Measurements from ENCODE around the gene SPINT2.
"Not testable (repeated sequence)": the region's sequence is repeated elsewhere in the genome, so short reads cannot be mapped to it uniquely, and the experiment has no call there.

SPINT2 gene

GRCh38 chr19:38324431-38324830 lies 60.1 kb downstream of the SPINT2 start:
- DNase-seq: no peak

- no peak for DNase-seq
Observed at GRCh38 chr19:38326591-38326990, 62.2 kb downstream of the SPINT2 start.

GRCh38 chr19:38329651-38330050 lies 65.3 kb downstream of the SPINT2 start:
- no peak for DNase-seq

GRCh38 chr19:38331728-38332127 lies 67.4 kb downstream of the SPINT2 start:
- no peak for DNase-seq

DNA sequence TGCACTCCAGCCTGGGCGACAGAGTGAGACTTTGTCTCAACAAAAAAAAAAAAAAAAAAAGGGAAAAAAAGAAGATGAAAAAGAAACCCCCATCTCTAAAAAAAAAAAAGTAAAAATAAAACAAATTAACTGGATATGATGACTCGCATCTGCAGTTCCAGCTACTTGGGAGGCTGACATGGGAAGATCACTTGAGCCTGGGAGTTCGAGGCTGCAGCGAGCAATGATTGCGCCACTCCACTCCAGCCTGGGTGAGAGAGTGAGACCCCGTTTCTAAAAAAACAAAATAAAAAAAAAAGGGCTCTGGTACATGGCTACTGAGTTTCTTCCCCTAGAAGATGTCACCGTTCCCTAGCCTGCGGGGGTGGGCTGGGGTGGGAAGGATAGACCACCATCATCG lies 68.9 kb downstream of the SPINT2 start:
- no peak for DNase-seq

- peak; percentile 99 for DNase-seq
Observed at GRCh38 chr19:38335949-38336637, 71.7 kb downstream of the SPINT2 start.

DNA sequence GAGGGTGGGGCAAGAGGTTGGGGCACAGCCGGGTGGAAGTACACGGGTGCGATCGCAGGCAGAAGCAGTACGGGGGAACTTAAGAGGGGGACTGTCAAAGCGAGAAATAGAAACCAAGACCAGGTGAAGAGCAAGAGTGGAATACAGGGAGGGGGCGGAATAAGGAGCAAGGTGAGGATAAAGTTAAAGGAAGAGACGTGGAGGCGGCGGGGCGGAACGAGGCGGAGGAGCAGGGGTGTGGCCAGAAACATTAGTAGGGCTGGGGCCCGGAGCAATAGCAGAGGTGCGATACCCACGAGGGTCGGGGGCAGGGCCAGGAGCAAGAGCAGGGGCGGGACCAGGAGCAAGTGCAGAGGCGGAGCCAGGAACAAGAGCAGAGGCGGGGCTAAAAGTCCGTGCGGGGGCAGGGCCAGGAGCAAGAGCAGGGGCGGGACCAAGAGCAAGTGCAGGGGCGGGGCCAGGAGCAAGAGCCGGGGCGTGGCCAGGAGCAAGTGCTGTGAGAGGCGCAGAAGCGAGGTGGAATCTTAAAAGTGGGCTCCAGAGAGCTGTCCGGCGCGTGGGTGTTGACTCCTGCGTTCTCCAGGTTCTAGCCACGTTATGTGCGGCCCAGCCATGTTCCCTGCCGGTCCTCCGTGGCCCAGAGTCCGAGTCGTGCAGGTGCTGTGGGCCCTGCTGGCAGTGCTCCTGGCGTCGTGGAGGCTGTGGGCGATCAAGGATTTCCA lies 72.4 kb downstream of the SPINT2 start:
- DNase-seq: peak; percentile 99

DNA sequence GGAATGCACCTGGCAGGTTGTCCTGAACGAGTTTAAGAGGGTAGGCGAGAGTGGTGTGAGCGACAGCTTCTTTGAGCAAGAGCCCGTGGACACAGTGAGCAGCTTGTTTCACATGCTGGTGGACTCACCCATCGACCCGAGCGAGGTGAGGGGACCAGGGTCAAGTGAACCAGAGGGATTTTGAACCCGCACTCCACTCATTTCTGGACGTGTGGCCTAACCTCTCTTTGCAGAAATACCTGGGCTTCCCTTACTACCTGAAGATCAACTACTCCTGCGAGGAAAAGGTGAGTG lies 72.9 kb downstream of the SPINT2 start:
- no peak for DNase-seq

DNA sequence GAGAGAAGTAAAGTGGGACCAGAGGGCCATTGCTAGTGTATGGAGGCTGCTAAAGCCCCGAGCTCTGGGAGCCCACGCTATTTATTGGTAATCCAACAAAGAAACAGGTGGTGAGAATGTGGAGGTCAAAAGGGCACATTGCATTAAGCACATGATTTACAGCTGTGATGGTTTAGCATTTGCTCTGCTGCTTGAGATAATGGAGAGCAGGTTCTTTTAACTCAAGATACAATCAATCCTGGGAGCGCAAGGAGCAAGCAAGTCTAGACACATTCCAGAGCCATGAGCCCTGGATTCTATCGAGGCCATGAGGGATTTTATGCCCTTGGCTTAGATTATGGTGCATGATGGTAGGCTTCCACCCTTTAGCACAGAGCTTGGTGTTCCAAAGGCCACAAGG lies 74.6 kb downstream of the SPINT2 start:
- DNase-seq: not testable (repeated sequence)

DNA sequence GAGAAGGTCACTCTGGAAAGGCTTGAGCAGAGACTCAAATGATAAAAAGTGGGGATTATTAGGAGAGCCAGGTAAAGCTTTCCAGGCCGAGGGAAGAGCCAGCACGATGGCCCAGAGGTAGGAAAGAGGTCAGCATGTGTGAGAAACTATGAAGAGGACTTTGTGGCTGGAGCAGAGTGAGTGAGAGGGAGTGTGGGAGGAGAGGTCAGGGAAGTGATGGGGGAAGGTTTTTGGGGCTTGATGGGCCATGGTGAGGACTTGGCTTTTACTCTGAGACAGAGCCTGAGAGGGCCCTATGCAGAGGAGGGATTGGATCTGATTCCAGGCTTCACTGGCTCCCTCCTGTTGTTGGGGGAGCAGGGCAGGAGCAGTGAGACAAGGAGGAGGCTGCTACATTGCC lies 76.6 kb downstream of the SPINT2 start:
- no peak for DNase-seq

Data from suppressor macrophage treated with lipopolysaccharide for 4 hours (primary cell).